Endodermal cell (in vitro differentiated cells): Measurements from ENCODE around the gene ZNF808. TPM values are rescaled to one million over a fixed set of nuclear protein-coding genes. Genes with fewer than 3 reads are reported as not detected.
"Not testable (repeated sequence)": the region's sequence is repeated elsewhere in the genome, so short reads cannot be mapped to it uniquely, and the experiment has no call there.

Source experiments
- DNase-seq: peaks from one replicate; pipeline ENCODE4 v3.0.0-alpha.2; 2017
- H3K27ac ChIP-seq: 2 replicates; pipeline ENCODE4 v1.5.1; 2013; ENCODE audit warnings: mild to moderate bottlenecking, low read depth, low read length, moderate library complexity
- H3K27me3 ChIP-seq: 2 replicates; pipeline ENCODE4 v1.6.1; 2013; ENCODE audit warnings: mild to moderate bottlenecking, low read length, moderate library complexity; ENCODE audit not compliant: insufficient read depth, control insufficient read depth, poor library complexity, severe bottlenecking
- H3K36me3 ChIP-seq: 2 replicates; pipeline ENCODE4 v1.7.0; 2013; ENCODE audit warnings: mild to moderate bottlenecking, low read length, moderate library complexity; ENCODE audit not compliant: control insufficient read depth, insufficient read depth
- H3K4me1 ChIP-seq: one replicate; pipeline ENCODE4 v1.7.0; 2013; ENCODE audit warnings: low read length; ENCODE audit not compliant: control insufficient read depth, insufficient read depth
- H3K4me3 ChIP-seq: 2 replicates; pipeline ENCODE4 v1.5.1; 2013; ENCODE audit warnings: mild to moderate bottlenecking, low read length, moderate library complexity
- H3K9ac ChIP-seq: 2 replicates; pipeline ENCODE4 v1.6.1; 2013; ENCODE audit warnings: mild to moderate bottlenecking, low read length, moderate library complexity; ENCODE audit not compliant: poor library complexity, severe bottlenecking; ENCODE audit errors: extremely low read depth
- H3K9me3 ChIP-seq: 2 replicates; pipeline ENCODE4 v1.6.1; 2013; ENCODE audit warnings: mild to moderate bottlenecking, low read length, moderate library complexity; ENCODE audit not compliant: control insufficient read depth
- H3K27ac Mint-ChIP-seq: 2 replicates; pipeline ENCODE4 v1.8.0; 2020; ENCODE audit warnings: mixed read lengths
- H3K27me3 Mint-ChIP-seq: 2 replicates; pipeline ENCODE4 v1.8.0; 2021; ENCODE audit warnings: mild to moderate bottlenecking, mixed read lengths; ENCODE audit not compliant: insufficient read depth
- H3K36me3 Mint-ChIP-seq: 2 replicates; pipeline ENCODE4 v1.8.0; 2020; ENCODE audit warnings: low read depth, mixed read lengths
- H3K4me1 Mint-ChIP-seq: 2 replicates; pipeline ENCODE4 v1.8.0; 2020; ENCODE audit warnings: mixed read lengths
- H3K4me3 Mint-ChIP-seq: 2 replicates; pipeline ENCODE4 v1.8.0; 2020; ENCODE audit warnings: mild to moderate bottlenecking, moderate library complexity, mixed read lengths
- H3K9me3 Mint-ChIP-seq: 2 replicates; pipeline ENCODE4 v1.8.0; 2020; ENCODE audit warnings: mild to moderate bottlenecking, mixed read lengths
- WGBS, 2 experiments: methylation state at CpG; one replicate each; pipeline versions ENCODE4 v1.1.5 to v1.1.7; 2013; ENCODE audit warnings: missing lambda C conversion rate in 2 of 2, mixed read lengths in 1 of 2; ENCODE audit not compliant: insufficient coverage in 1 of 2, insufficient read length in 1 of 2; 5-methylcytosine and 5-hydroxymethylcytosine counted together
- total RNA-seq, 2 donors: library from RNA; stranded (reverse); fragmentation: NEBNext Ultra II Directional in 1 of 2; extraction: Animal tissue kit (Norgen Biotek cat#: 25700) in 1 of 2; gene quantifications; 2 replicates in 1 of 2; 3 replicates in 1 of 2; pipeline ENCODE4 v1.2.1, GENCODE V29; 2021
- TF ChIP-seq, protein P1 (sequence below): fragments of 200-600 bp; sonication (generic); conservative IDR thresholded peaks from 2 replicates; pipeline ENCODE4 v1.5.0; 2021; ENCODE audit warnings: antibody characterized with exemption, mild to moderate bottlenecking

Gene ZNF808
- total RNA-seq, 2 donors from 2014 or later = 52.4 to 61.6 TPM

DNA sequence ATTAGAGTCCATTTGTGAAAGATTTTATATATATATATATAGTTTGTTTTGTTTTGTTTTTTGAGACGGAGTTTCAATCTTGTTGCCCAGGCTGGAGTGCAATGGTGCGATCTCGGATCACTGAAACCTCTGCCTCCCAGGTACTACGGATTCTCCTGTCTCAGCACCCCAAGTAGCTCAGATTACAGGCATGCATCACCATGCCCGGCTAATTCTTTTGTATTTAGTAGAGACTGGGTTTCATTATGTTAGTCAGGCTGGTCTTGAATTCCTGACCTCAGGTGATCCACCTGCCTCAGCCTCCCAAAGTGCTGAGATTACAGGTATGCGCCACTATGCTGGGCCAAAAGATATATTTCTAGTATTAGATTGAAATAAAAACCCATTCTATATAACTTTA lies 38.7 kb downstream of the ZNF808 start:
- Mint-ChIP-seq H3K9me3 (no peaks in the 10 kb centered on the region), H3K27ac (peak overlapping the region; percentile 26), H3K27me3 (no peaks in the 10 kb centered on the region), H3K36me3 (peaks cover 44% of the 10 kb centered on the region), H3K4me3 (no peak overlapping the region), H3K4me1 (peaks cover 10% of the 10 kb centered on the region)
- Histone ChIP-seq H3K36me3 (peaks cover 41% of the 10 kb centered on the region), H3K27ac (no peak overlapping the region), H3K27me3 (no peaks in the 10 kb centered on the region), H3K9ac (no peak overlapping the region), H3K9me3 (peaks cover 20% of the 10 kb centered on the region), H3K4me3 (no peak overlapping the region), H3K4me1 (no peaks in the 10 kb centered on the region)
- DNase-seq = no peak
- TF ChIP-seq, protein P1, sequence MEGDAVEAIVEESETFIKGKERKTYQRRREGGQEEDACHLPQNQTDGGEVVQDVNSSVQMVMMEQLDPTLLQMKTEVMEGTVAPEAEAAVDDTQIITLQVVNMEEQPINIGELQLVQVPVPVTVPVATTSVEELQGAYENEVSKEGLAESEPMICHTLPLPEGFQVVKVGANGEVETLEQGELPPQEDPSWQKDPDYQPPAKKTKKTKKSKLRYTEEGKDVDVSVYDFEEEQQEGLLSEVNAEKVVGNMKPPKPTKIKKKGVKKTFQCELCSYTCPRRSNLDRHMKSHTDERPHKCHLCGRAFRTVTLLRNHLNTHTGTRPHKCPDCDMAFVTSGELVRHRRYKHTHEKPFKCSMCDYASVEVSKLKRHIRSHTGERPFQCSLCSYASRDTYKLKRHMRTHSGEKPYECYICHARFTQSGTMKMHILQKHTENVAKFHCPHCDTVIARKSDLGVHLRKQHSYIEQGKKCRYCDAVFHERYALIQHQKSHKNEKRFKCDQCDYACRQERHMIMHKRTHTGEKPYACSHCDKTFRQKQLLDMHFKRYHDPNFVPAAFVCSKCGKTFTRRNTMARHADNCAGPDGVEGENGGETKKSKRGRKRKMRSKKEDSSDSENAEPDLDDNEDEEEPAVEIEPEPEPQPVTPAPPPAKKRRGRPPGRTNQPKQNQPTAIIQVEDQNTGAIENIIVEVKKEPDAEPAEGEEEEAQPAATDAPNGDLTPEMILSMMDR = no peak
- 82 to 88% methylated on average over 5 of the region's 6 CpGs for WGBS, 2 experiments

DNA sequence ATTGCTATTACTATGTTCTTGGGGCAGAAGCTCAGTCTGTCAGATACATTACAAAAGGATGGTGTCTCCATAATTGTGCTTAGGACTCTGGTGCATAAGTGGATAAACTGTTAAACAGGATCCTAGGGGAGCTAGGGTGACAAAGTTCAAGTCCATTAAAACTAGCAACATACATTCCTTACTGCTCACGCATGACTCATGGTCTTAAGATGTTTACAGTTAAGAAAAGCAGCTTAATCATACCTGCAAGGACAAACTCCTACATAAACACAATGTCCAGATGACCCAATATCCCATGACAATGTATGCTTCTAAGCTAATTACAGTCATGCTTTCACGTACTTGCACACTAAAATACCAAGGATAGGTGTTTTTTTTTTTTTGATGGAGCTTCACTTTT lies 39.1 kb downstream of the ZNF808 start:
- WGBS, 2 experiments = 94 to 100% methylated on average over 2 of the region's 2 CpGs
- H3K9me3 ChIP-seq = peaks cover 16% of the 10 kb centered on the region
- no peaks in the 10 kb centered on the region for H3K4me1 ChIP-seq
- H3K27ac ChIP-seq = no peak overlapping the region
- no peak overlapping the region for H3K9ac ChIP-seq
- H3K27me3 ChIP-seq = no peaks in the 10 kb centered on the region
- TF ChIP-seq, protein P1 = no peak
- no peak overlapping the region for H3K4me3 Mint-ChIP-seq
- no peaks in the 10 kb centered on the region for H3K9me3 Mint-ChIP-seq
- H3K27ac Mint-ChIP-seq = peak overlapping the region; percentile 61
- DNase-seq = no peak
- H3K36me3 Mint-ChIP-seq = peaks cover 46% of the 10 kb centered on the region
- peaks cover 13% of the 10 kb centered on the region for H3K4me1 Mint-ChIP-seq
- H3K4me3 ChIP-seq = no peak overlapping the region
- H3K36me3 ChIP-seq = peaks cover 37% of the 10 kb centered on the region
- no peaks in the 10 kb centered on the region for H3K27me3 Mint-ChIP-seq

GRCh38 chr19:52567921-52568320 lies 40.5 kb downstream of the ZNF808 start:
- Mint-ChIP-seq H3K4me3 (no peak overlapping the region), H3K27ac (no peak overlapping the region), H3K27me3 (no peaks in the 10 kb centered on the region), H3K9me3 (no peaks in the 10 kb centered on the region), H3K36me3 (peaks cover 51% of the 10 kb centered on the region), H3K4me1 (peaks cover 14% of the 10 kb centered on the region)
- Histone ChIP-seq H3K36me3 (peaks cover 32% of the 10 kb centered on the region), H3K9ac (no peak overlapping the region), H3K9me3 (peaks cover 6% of the 10 kb centered on the region), H3K27me3 (no peaks in the 10 kb centered on the region), H3K4me1 (no peaks in the 10 kb centered on the region), H3K4me3 (no peak overlapping the region), H3K27ac (no peak overlapping the region)
- DNase-seq = no peak
- WGBS, 2 experiments = 96 to 97% methylated on average over 13 to 14 of the region's 14 CpGs
- TF ChIP-seq, protein P1 = no peak

GRCh38 chr19:52569638-52569999 lies 42.2 kb downstream of the ZNF808 start:
- Histone ChIP-seq H3K4me3 (peak overlapping the region; percentile 97), H3K9ac (peak overlapping the region; percentile 95), H3K36me3 (peaks cover 32% of the 10 kb centered on the region), H3K27ac (peak overlapping the region; percentile 71)
- not testable (repeated sequence) for H3K9me3 ChIP-seq, H3K27me3 ChIP-seq, H3K4me1 ChIP-seq, H3K9me3 Mint-ChIP-seq, H3K27me3 Mint-ChIP-seq
- peak; percentile 92 for DNase-seq
- 5 to 9% methylated on average over 7 to 13 of the region's 13 CpGs for WGBS, 2 experiments
- Mint-ChIP-seq H3K4me1 (peaks cover 14% of the 10 kb centered on the region), H3K36me3 (peaks cover 50% of the 10 kb centered on the region), H3K4me3 (peak overlapping the region; percentile 96), H3K27ac (peak overlapping the region; percentile 99)
